T-helper 22 cell (primary cell): ENCODE data around the gene STRBP.

Experiments used
- DNase-seq: peaks from one replicate; pipeline ENCODE4 v3.0.0-alpha.2; 2020; ENCODE audit warnings: low read depth

Gene STRBP

DNA sequence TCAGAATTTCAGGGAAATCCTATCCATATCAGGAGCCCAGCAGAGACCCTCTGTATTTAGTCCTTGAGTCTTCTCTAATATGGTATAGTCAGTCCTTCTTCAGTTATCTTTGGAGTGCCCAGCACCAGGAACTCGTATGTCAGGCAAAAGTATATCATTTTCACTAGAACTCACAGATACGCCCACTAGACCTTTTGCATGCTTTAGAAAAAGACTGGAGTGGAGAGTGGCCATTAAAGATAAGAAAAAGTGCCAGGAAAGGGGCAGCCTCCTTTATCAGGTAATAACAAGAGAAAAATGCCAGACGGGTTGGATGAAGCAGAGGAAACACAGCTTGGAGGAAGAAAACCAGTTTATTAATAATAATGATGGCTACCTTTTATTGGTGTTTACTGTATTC lies 171.4 kb downstream of the STRBP start:
- DNase-seq, result no peak

DNA sequence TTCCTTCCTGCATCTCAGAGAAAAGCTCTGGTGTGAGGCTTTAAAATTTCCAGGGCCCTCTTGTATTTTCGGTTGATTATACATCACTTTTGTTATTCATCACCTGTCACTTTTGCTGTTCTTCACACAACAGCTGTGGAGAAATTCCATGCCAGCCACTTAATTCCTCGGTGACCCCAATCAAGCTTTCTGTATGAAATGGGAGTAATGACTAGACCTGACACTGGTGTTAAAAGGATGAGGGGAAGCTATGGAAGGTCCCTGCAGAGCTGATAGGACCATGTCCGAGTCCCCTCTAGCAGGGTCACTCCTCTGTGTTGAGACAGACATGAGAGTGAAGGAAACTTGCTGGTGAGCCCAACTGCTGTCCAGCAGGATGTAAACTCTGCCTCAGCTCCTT lies 175.2 kb downstream of the STRBP start:
- DNase-seq, result no peak

DNA sequence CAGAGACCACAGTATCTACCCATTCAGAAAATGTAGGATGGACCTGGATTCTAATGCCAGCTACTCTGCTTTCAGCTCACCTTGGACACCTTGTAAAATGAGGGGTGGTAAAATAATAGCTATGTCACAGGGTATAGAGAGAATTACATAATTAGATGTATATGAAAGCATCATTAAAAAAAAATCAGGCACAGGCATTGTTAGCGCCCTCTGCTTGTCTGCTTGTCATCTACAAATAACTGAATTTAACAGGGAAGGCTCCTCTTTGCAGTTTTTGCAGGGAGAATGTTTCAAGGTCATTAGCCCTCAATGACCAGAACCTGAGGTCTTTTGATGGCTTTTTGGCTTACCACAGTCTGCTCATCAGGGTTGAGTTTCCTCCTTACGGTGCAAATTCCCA lies 176.9 kb downstream of the STRBP start:
- DNase-seq, result no peak

DNA sequence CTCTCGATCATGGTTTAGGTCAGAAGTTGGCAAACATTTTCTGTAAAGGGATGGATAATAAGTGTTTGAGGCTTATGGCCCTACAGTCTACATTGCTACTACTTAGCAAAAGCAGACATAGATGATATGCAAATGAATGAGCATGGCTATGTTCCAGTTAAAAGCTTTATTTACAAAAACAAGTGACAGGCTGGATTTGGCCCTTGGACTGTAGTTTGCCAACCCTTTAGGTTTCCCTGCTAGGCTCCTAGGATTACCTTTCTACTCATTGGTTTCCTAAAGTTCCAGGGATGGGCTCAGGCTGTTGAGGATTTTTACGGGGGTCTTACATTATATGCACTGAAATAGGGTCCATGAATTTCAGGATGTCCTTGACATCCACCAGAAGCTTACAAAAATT lies 177.4 kb downstream of the STRBP start:
- no peak for DNase-seq

DNA sequence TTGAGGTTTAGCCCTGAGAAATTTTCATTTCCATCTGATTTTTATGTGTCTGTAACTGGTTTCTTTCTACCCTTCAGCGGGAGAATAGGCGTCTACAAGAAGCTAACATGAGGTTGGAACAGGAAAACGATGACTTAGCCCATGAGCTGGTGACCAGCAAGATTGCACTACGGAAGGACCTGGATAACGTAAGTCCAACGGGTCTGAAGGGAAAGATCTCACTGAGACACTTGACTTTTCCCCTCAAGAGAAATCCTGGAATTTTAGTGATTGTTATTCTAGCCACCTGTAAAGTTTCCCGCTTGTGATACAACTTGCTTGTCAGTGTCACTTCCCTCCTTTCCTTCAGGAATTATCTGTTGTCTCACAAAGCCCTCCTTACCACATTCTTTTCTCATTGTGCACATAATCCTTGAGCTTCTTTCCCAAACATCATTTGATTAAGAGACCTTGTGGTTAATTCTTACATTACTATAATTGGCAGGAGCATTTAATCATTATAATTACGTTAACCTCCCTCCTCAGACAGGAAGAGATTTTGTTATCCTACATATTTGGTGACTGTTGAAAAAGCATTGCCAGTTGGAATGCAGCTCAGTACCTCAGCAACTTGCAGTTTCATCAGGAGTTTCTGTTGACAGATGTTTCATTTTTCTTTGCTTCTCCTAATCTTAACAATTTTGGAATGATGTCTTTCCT lies 178.0 kb downstream of the STRBP start:
- no peak for DNase-seq

DNA sequence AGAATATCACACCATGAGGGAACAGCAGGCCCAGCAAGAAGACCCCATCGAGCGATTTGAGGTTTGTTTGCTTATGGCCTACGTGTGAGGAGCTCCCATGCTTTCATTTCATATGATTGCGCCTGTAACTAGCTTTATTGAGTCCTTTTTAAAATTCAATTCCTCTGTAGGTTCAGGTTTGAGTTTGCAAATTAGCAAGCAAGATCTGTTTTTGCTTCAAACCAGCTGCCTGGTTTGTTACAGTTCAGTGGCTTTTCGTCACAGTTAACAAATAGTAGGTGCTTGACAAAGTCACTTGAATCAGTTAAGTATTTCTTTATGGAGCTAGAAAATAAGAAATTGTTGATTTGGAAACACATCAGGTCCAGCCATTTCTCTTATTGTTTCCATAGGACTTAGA lies 178.6 kb downstream of the STRBP start:
- DNase-seq, result no peak

DNA sequence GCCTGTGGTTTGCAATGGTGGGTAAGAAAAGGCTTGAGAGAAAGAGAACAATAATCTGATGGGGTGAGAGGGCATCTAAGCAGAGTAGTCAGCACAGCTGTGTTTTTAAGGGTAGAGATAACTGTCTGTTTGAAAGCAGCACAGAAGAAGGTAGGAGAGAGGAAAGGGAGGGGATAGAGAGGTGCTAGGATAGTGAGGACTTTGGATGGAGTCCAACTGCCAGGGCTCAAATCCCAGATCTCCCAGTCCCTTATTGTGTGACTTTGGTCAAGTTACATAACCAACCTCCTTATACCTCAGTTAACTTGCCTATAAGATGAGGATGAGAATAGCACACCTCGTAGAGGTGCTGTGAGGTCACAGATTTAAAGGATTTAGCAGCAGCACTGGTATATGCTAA lies 179.3 kb downstream of the STRBP start:
- DNase-seq, result no peak

DNA sequence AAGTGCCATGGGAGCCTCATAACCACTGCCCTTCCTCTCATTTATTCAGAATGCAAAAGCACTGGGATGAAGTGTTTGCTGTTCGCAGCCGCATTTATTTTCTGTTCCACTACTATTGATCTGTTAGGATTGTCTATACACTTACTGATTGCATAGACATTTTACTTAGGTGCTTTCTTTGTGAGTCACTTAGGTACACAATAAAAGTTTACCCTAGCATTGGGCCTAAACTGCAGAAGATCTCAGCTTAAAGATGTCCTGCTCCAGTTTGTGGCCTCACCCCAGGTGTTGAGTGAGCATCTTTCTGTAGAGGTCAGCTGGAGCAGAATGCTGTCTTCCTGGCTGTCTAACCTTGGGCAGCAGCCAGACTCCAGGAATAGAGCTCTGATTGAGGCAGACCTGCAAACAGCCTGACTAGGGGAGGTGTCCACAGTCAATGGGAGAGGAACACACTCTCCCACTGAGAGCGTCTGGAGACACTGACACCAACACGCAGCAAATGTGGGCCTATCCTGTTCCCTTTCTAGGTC lies 181.0 kb downstream of the STRBP start:
- no peak for DNase-seq

DNA sequence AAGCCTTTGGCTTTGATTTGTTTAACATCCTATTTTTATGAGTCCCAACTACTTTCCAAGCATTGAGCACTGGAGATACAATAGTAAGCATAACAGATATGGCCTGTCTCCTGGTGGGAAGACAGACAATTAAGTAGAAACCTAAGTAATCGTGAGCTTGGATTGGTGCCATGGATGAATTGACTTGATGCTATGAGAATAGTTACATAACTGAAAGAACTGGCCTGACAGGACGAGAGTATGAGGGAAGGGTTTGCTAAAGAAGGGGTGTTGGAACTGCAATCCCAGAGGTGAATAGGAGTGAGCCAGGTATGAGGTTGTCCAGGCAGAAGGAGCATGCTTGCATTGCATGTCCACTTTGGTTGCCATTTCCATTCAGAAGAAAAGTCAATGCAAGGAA lies 182.5 kb downstream of the STRBP start:
- DNase-seq, result no peak

DNA sequence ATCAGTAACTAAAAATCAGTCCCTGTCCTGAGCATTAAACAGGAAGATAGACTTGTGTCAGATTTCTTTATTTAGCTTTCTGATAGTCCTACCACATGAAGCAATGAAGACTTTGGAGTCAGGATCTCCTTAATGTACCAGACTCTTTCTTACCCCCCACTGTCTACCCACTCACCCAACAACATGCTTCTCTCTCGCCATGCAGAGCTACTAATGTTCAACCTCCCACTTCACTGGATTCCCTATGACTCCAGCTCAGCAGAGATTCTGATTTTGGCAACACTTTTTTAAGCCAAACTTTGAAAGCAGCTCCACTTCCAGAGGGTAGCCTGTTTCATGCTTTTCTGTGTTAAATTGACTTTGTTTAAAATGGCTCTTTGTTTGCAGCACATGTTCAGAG lies 184.1 kb downstream of the STRBP start:
- no peak for DNase-seq

DNA sequence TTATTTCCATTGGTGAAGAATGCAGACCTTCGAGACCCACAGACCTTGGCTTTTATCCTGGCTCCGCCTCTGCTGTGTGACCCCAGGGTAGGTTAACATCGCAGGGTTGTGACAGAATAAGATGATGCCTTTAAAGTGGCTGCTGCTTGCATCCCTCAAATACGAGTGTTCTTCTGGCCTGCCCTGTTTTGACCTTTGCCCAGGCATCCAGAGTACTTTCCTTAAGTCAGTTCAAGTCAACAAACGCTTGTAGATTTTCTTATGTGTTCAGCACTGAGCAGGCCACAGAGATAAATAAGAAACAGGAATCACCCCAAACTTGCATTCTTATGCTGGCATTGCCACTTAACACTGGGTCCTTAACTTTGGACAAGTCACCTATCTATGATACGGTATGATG lies 184.7 kb downstream of the STRBP start:
- DNase-seq, result no peak

DNA sequence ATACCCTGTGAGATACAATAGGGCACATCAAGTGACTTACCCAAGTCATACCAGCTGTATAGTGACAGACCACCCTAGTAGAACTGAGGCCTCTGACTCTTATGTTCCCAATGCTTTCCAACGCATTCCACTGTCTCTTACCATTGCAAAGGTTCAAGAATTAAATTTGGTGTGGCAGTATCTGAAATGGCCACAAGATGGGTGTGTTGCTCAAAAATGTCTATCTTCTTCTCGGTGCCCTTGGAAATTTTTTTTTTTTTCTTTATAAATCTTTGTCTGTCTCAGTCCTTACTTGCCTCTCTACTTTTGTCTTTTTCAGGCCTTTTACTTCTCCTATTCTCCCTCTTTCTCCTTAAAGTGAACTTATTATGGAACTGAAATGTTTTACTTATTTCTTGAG lies 186.6 kb downstream of the STRBP start:
- no peak for DNase-seq

DNA sequence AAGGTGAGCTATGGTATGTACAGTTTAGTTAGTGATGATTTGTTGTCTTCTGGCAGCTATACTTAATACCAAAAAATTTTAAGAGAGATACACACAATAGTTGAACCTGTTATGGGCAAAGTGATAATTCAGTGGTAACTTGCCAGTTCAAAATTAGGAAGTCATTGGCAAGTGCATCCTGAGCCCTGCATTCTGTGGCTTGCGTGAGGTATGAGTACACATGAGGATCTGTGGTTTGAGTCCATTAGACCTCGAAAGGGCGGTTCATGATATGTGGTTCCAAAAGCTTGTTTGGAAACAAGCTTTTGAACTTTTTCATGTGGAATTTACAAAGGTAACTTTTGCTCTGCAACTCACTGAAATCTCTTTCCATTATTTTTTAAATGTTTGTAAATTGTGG lies 187.9 kb downstream of the STRBP start:
- no peak for DNase-seq

DNA sequence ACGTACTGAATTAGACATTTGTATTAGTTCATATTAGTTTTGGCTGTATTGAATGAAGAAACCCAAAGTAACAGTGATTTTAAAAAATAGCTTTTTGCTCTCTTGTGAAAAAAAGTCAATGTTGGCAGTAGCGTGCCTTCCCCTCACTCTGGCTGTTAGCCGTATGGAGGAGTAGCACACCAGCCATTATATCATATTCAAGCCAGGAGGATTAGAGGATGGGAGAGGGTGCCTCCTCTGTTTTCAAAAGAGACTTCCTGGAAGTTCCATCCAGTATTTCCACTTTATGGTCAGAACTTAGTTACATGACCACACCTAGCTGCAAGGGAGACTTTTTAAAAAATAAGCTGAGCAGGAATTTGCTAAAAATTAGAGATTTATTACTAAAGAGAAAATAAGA lies 193.8 kb downstream of the STRBP start:
- no peak for DNase-seq

DNA sequence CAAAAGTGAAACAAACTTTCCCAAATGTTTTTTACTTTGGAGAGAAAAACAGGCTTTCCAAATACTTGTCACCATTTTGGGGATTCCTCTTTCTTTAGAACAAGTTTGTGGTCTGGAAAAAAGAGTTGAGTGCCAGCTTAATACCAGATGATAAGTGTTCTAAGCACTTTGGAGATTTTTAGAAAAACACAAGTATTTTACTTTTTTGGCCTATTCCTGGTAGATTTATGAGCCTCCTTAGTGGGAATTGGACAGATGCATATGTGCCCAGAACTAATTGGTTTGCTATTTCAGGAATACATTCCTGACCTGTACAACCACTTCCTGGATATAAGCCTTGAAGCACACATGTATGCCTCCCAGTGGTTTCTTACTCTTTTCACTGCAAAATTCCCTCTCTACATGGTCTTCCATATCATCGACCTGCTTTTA lies 194.4 kb downstream of the STRBP start:
- no peak for DNase-seq

DNA sequence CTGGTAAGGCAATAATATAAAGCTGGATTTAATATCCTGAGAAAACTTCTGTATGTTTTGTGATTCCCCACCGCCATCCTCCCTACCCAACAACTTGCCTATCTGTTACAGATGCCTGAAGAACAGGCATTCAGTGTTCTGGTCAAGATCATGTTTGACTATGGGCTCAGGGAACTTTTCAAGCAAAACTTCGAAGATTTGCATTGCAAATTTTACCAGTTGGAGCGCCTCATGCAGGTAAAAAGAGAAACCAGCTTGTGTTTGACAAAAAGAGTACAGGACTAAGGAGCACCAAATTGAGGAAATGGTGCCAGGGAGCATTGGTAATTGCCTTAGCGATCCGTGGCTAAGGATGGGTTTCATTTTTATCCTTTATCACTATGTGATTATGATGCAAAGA lies 194.9 kb downstream of the STRBP start:
- DNase-seq, result no peak

DNA sequence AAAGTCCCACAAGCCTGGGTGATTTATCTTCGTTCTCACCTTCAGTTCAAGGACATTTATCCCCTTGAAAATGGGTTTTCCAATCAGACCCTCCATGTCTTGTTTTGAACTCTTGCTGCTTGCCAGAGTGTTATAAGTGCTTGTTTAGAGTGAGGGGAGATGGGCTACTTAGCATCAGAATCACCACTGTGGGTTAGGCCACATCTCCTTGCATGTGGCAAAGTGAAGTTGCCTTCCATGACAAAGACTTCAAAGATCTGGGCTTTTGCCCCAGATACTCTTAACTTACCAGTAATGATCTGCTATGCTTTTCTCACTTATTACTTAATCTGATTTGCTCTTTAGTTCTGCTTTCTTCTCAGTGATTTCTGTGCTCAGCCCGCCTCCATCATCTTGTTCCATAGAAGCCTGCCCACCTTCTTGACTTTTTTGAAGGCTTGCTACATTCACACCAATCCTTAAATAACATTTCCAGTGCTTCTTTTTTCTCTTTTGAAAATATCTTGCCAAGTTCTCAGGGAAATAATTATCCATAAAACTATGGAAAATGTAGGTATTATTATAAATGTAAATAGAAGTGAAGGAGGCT lies 195.9 kb downstream of the STRBP start:
- no peak for DNase-seq
